NCI-H1092 treated with DMSO at 0.1 percent for 48 hours (cell line): ENCODE data around the gene ATRX.
A peak's percentile ranks its signal among the peaks of the same experiment; 100 is the strongest.
"Not testable (repeated sequence)": the region's sequence is repeated elsewhere in the genome, so short reads cannot be mapped to it uniquely, and the experiment has no call there.

Experiments
- DNase-seq: peaks from one replicate; lab custom pipeline; 2025; lab: John Stamatoyannopoulos, UW

Gene ATRX

DNA sequence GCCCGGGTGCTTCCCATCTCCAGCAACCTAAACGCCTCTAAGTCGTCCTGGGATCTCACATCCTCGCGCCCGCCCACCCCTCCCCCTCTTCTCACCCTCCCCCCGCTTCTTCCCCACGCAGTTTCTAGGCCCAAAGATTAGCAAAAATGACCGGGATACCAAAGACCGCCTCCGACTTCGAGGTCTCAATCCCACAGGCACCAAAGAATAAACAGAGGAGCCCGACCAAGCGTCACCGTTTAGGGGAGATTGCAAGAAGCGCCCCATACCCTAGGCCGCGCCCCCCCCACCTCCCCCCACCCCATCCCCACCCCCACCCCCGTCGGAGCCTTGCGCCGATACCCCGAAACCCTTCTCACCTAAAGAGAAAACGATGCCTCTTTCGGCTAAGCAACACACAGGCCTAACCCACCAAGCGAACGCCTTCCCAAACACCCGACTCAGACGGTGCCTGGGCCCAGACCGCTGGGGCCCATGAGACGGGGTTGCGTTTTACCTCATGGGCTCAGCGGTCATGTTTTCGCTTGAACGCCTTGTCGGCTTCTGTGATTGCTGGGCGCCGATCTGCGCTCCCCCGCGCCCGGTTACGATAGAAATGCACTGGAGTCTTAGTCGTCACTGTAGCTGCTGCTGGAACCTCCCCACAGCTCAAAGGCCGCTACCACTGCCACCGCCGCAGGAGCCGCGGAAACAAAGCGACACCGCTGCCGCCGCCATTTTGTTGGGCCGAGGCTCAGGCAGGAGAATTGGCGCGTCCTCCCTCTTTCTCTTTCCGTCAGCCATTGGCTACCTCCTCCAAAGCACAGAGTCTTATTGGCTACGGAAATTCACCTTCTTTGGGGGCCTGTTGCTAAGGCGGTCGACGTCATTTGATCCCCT, at the start of gene ATRX:
Gene ATRX (minus strand): TSS at position 731 of the 879 bp plus-strand sequence. CDS start 215 bp downstream, at position 516.
- peak; percentile 94 for DNase-seq

DNA sequence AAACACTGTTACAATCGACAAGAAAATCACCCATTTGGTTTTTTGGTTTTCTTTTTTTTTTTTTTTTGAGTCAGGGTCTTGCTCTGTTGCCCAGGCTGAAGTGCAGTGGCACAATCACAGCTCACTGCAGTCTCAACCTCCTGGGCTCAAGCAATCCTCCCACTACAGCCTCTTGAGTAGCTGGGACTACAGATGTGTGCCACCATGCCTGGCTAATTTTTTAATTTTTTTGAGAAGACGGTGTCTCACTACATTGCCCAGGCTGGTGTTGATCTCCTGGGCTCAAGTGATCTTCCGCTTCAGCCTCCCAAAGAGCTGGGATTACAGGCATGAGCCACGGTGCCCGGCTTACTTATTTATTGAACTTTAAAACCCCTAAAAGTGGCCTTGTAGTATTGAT, 45.5 kb upstream of the ATRX start:
- not testable (repeated sequence) for DNase-seq

DNA sequence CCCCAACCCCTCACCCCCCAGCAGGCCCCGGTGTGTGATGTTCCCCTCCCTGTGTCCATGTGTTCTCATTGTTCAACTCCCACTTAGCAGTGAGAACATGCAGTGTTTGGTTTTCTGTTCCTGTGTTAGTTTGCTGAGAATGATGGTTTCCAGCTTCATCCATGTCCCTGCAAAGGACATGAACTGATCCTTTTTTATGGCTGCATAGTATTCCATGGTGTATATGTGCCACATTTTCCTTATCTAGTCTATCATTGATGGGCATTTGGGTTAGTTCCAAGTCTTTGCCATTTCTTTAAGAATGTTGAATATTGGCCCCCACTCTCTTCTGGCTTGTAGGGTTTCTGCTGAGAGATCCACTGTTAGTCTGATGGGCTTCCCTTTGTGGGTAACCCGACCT, 36.0 kb upstream of the ATRX start:
- not testable (repeated sequence) for DNase-seq

DNA sequence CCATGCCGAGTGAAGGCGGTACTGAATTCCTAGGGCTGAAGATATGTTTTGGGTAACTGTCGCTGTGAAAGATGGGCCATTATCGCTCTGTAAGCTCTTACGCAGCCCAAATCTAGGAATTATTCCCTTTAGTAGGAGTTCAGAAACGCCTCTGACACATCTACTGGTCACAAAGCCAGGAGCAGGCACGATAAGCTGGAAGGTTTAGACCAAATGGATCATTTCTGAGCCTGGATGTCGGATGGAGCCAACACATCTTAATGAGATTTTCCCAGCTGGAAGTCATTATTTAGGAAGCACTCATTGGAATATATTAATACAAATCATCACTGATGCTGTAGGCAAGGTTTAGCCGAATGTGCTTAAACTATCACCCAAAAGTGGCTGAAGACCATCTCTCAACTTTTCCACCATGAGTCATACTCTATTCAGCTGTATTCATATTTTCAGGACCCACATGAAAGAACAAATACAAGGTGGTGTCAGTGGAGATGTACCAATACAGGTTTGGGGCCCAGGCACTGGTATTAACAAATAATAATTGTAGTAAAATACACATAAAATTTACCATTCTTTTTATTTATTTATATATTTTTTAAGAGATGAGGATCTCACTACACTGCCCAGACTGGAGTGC, 34.2 kb upstream of the ATRX start:
- no peak for DNase-seq

- no peak for DNase-seq
Observed at GRCh38 chrX:77814210-77814609, 28.2 kb upstream of the ATRX start.

DNA sequence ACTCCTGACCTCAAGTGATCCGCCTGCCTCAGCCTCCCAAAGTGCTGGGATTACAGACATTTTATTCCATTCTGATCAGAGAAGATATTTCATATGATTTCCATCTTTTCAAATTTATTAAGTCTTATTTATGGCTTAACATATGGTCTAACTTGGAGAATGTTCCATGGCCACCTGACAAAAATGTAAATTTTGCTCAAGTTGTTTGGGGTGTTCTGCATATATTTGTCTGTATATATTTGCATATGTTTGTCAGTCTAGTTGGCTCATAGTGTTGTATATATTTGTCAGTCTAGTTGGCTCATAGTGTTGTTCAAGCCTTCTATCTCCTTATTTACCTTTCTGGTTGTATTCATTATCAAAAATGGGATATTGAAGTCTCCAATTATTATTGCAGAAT, 16.2 kb upstream of the ATRX start:
- no peak for DNase-seq

DNA sequence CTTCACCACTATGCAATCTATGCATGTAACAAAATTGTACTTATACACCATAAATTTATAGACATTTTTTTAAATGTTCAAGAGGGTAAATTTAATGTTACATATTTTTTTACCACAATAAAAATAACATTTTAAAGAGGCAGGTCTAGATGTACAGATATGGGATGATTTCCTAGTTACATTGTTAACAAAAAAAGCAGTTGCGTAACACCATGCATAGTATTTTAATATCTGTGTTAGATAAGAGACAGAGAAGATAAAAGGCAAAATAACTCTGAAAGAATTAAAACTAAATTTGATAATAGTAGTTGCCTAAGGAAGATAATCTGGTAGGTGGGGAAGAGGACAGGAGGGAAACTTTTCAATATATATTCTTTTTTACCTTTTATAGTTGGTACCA, 9.1 kb upstream of the ATRX start:
- no peak for DNase-seq

GRCh38 chrX:77793946-77794345, 7.9 kb upstream of the ATRX start:
- DNase-seq = no peak

DNA sequence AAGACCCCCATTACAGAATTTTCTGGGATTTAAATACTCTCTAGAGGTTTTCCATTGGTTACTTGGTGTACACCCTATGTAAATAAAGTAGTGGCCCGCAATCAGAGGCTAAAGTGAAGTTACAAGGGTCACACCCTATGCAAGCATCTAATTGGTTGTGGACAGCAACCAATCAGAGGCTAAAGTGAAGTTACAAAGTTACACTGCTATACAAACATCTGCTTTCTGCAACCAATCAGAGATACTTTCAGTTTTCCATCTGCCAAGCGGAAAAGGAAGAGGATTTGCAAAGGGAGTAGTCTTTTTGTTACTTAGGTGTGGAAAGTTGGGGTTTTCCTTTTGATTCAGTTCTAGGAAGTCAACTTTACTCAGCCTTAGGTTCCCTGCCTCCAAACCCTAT, 2.0 kb upstream of the ATRX start:
- no peak for DNase-seq

DNA sequence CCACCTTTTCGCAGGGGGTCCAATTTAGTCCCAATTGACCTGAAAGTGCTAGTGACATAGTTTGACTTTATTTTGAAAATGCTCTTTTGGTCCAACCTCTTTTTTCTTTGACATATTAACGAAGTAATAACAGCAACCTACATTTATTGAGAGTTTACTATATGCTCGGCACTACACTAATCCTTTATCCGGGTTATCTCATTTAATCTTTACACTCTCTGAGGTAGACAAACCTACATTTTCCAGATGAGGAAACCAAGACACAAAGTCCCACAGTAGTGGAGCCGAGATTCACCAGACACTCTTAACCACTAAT, 307 bp upstream of the ATRX start:
- no peak for DNase-seq

- no peak for DNase-seq
Observed at GRCh38 chrX:77779695-77780094, 6.3 kb downstream of the ATRX start.

DNA sequence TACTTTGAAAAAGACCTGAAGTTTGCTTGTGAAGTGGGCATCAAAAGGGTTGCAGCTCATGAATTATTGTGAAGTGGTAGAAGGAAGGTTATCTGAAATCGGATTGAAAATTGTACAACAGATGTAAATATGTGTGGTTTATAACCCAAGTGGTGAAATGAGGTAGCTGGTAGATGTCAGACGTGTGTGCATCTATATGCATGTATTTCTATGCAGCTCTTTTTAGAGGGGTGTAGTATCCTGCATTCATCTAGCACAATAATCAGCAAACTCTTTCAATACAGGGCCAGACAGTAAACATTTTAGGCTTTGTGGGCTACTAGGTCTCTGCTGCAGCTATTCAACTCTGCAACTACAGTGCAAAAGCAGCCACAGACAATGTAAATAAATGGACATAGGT, 9.4 kb downstream of the ATRX start:
- no peak for DNase-seq

- no peak for DNase-seq
Observed at GRCh38 chrX:77771601-77772000, 14.4 kb downstream of the ATRX start.

- no peak for DNase-seq
Observed at GRCh38 chrX:77768787-77769186, 17.2 kb downstream of the ATRX start.

- not testable (repeated sequence) for DNase-seq
Observed at GRCh38 chrX:77766212-77766611, 19.8 kb downstream of the ATRX start.

GRCh38 chrX:77755561-77755960, 30.5 kb downstream of the ATRX start:
- no peak for DNase-seq

GRCh38 chrX:77753942-77754341, 32.1 kb downstream of the ATRX start:
- DNase-seq = not testable (repeated sequence)

GRCh38 chrX:77749695-77750094, 36.3 kb downstream of the ATRX start:
- DNase-seq = no peak

- DNase-seq = no peak
Observed at GRCh38 chrX:77743720-77744119, 42.3 kb downstream of the ATRX start.

- DNase-seq = no peak
Observed at GRCh38 chrX:77742788-77743476, 43.1 kb downstream of the ATRX start.

GRCh38 chrX:77740376-77740905, 45.6 kb downstream of the ATRX start:
- no peak for DNase-seq

DNA sequence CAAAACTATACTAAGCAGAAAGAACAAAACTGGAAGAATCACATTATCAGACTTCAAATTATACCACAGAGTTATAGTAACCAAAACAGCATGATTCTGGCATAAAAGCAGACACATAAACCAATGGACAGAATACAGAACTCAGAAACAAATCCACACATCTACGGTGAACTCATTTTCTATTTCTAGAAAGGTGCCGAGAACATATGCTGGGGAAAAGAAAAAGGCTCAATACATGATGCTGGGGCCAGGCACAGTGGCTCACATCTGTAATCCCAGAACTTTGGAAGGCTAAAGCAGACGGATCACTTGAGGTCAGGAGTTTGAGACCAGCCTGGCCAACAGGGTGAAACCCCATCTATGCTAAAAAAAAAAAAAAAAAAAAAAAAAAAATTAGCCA, 52.7 kb downstream of the ATRX start:
- no peak for DNase-seq
